K562 (cell line): ENCODE data around the gene ACSF2. TPM values are rescaled to one million over a fixed set of nuclear protein-coding genes. Genes with fewer than 3 reads are reported as not detected.

Source experiments
- ATAC-seq: fragments of 200-7000 bp; cut with Tn5 transposase; 3 replicates; pipeline ENCODE4 v1.9.1; 2020; ENCODE audit warnings: moderate library complexity
- BruUV-seq: library from RNA; stranded (reverse); fragments of 400-500 nt; replicated peaks from 2 replicates; lab custom pipeline; 2021; lab: Mats Ljungman, UMichigan
- CTCF ChIA-PET: fragments of 300-600 bp; formaldehyde crosslinking; extraction: SDS; loops from one replicate; lab custom pipeline; 2021; ENCODE audit warnings: low intra/inter-chr PET ratio; lab: Yijun Ruan, JAX
- POLR2A ChIA-PET: fragments of 300-600, 350-650 bp; sonication (Branson Sonifier 250); formaldehyde crosslinking; extraction: SDS; loops from one replicate; lab custom pipeline; 2021; ENCODE audit warnings: antibody characterized with exemption, inconsistent platforms; lab: Yijun Ruan, JAX
- DNase-seq, 4 experiments: peaks; one replicate each; pipeline versions ENCODE4 v3.0.0 to v3.0.0-alpha.2; 2011 to 2018; ENCODE audit warnings: low spot score in 3 of 4, mixed read lengths in 3 of 4; ENCODE audit errors: extremely low read depth in 1 of 4
- FAIRE-seq: peaks from 2 replicates; lab custom pipeline; 2011; peaks lifted over from hg19 to GRCh38; lab: Jason Lieb, UNC
- H2AFZ ChIP-seq: 2 replicates; pipeline ENCODE4 v1.6.0; 2011; ENCODE audit warnings: low read depth, low read length, control low read depth, inconsistent platforms
- H3K27ac ChIP-seq: fragments of 200-600 bp; 3 replicates; pipeline ENCODE4 v1.8.0; 2011; ENCODE audit warnings: low read depth, mild to moderate bottlenecking, control low read depth, inconsistent platforms, low read length, moderate library complexity, mixed read lengths; ENCODE audit errors: extremely low read depth
- H3K27me3 ChIP-seq, 2 experiments: fragments of 300-600 bp in 1 of 2; 2 replicates in 1 of 2; 3 replicates in 1 of 2; pipeline versions ENCODE4 v1.6.0 to v1.8.0; 2011; ENCODE audit warnings: inconsistent platforms in 2 of 2, low read length in 2 of 2, mild to moderate bottlenecking in 1 of 2, mixed read lengths in 1 of 2, moderate library complexity in 1 of 2; ENCODE audit not compliant: control insufficient read depth in 2 of 2, insufficient read depth in 2 of 2
- H3K36me3 ChIP-seq: fragments of 300-600 bp; 3 replicates; pipeline ENCODE4 v1.8.0; 2011; ENCODE audit warnings: mild to moderate bottlenecking, low read length, inconsistent platforms; ENCODE audit not compliant: control insufficient read depth, insufficient read depth
- H3K4me1 ChIP-seq, 2 experiments: fragments of 200-600 bp in 1 of 2; replicated peaks in 1 of 2; 2 replicates in 1 of 2; 3 replicates in 1 of 2; pipeline versions ENCODE4 v1.5.1 to v1.8.0; 2011; ENCODE audit warnings: inconsistent platforms in 2 of 2, low read length in 2 of 2, mild to moderate bottlenecking in 1 of 2, mixed read lengths in 1 of 2, moderate library complexity in 1 of 2; ENCODE audit not compliant: control insufficient read depth in 2 of 2, insufficient read depth in 2 of 2
- H3K4me2 ChIP-seq: 2 replicates; pipeline ENCODE4 v1.6.1; 2011; ENCODE audit warnings: low read length, control low read depth, inconsistent platforms, mixed read lengths; ENCODE audit not compliant: insufficient read depth
- H3K4me3 ChIP-seq: fragments of 200-600 bp; sonication (generic), shearing (Covaris generic); 2 replicates; pipeline ENCODE4 v1.5.1; 2016; ENCODE audit warnings: control low read depth, inconsistent platforms
- H3K79me2 ChIP-seq: fragments of 200-600 bp; 3 replicates; pipeline ENCODE4 v1.8.0; 2011; ENCODE audit warnings: low read length, inconsistent platforms; ENCODE audit not compliant: control insufficient read depth, insufficient read depth
- H3K9ac ChIP-seq, 2 experiments: 2 replicates each; pipeline versions ENCODE4 v1.6.0 to v1.6.1; 2011; ENCODE audit warnings: low read depth in 2 of 2, low read length in 2 of 2, control low read depth in 1 of 2, inconsistent platforms in 1 of 2, mild to moderate bottlenecking in 1 of 2, mixed read lengths in 1 of 2; ENCODE audit not compliant: insufficient read depth in 1 of 2
- H3K9me1 ChIP-seq: one replicate; pipeline ENCODE4 v1.6.0; 2011; ENCODE audit warnings: inconsistent platforms, mild to moderate bottlenecking, low read length, moderate library complexity; ENCODE audit not compliant: control insufficient read depth, insufficient read depth
- H3K9me3 ChIP-seq: replicated peaks from 2 replicates; pipeline ENCODE4 v1.5.1; 2011; ENCODE audit warnings: low read depth, low read length, inconsistent platforms; ENCODE audit not compliant: control insufficient read depth, insufficient read depth
- H4K20me1 ChIP-seq: replicated peaks from 2 replicates; pipeline ENCODE4 v1.6.1; 2011; ENCODE audit warnings: low read length, inconsistent platforms, mixed read lengths; ENCODE audit not compliant: control insufficient read depth, insufficient read depth
- ATF1 ChIP-seq, 2 experiments: fragments of 450-650 bp in 1 of 2; IDR thresholded peaks; 2 replicates each; pipeline ENCODE4 v1.6.1; 2016; ENCODE audit warnings: missing compliant biosample characterization in 1 of 2, missing genetic modification characterization in 1 of 2
- CEBPG ChIP-seq, 3 experiments: fragments of 200-800 bp in 1 of 3; sonication (Bioruptor generic) in 1 of 3; sonication (generic) in 1 of 3; formaldehyde crosslinking in 1 of 3; IDR thresholded peaks in 2 of 3; conservative IDR thresholded peaks in 1 of 3; 2 replicates each; pipeline versions ENCODE4 v1.6.1 to v1.8.0; 2016 to 2022; ENCODE audit warnings: missing compliant biosample characterization in 2 of 3, missing genetic modification characterization in 2 of 3, mild to moderate bottlenecking in 1 of 3, missing genetic modification reagents in 1 of 3
- E2F1 ChIP-seq: sonication (generic); formaldehyde crosslinking; IDR thresholded peaks from 2 replicates; pipeline ENCODE4 v1.8.1; 2023; ENCODE audit warnings: mild to moderate bottlenecking, missing genetic modification reagents, moderate library complexity
- ETV1 ChIP-seq: fragments of 450-650 bp; conservative IDR thresholded peaks from 2 replicates; pipeline ENCODE4 v1.6.1; 2016; ENCODE audit warnings: missing genetic modification characterization, control low read depth, low read depth, missing compliant biosample characterization
- GTF2F1 ChIP-seq: IDR thresholded peaks from 2 replicates; pipeline ENCODE4 v1.6.1; 2011; ENCODE audit warnings: low read depth, low read length, improper control_type of control experiment
- NRF1 ChIP-seq, 2 experiments: fragments of 450-650 bp; IDR thresholded peaks in 1 of 2; conservative IDR thresholded peaks in 1 of 2; 2 replicates each; pipeline ENCODE4 v1.6.1; 2014; ENCODE audit warnings: mild to moderate bottlenecking in 2 of 2
- PPARD ChIP-seq: fragments of 250-450 bp; sonication (Bioruptor Pico); IDR thresholded peaks from 2 replicates; pipeline ENCODE4 v1.8.0; 2022; ENCODE audit warnings: inconsistent platforms, mild to moderate bottlenecking, moderate library complexity
- RFX7 ChIP-seq: fragments of 250-450 bp; sonication (Bioruptor Pico); IDR thresholded peaks from 2 replicates; pipeline ENCODE4 v1.5.1; 2021; ENCODE audit warnings: mild to moderate bottlenecking
- TAL1 ChIP-seq: fragments of 450-650 bp; IDR thresholded peaks from 2 replicates; pipeline ENCODE4 v1.6.1; 2016; ENCODE audit warnings: mild to moderate bottlenecking
- ZBTB34 ChIP-seq: fragments of 250-450 bp; sonication (Bioruptor Pico); IDR thresholded peaks from 2 replicates; pipeline ENCODE4 v1.8.0; 2021; ENCODE audit warnings: mild to moderate bottlenecking, moderate library complexity
- ZC3H11A ChIP-seq: IDR thresholded peaks from 2 replicates; pipeline ENCODE4 v1.6.1; 2012; ENCODE audit warnings: low read depth, low read length, improper control_type of control experiment
- ZNF511 ChIP-seq: sonication (generic); formaldehyde crosslinking; IDR thresholded peaks from 2 replicates; pipeline ENCODE4 v1.8.0; 2022; ENCODE audit warnings: mild to moderate bottlenecking, missing genetic modification reagents
- ZNF639 ChIP-seq, 2 experiments: fragments of 200-800 bp in 1 of 2; sonication (Bioruptor generic) in 1 of 2; sonication (generic) in 1 of 2; formaldehyde crosslinking in 1 of 2; IDR thresholded peaks in 1 of 2; conservative IDR thresholded peaks in 1 of 2; 2 replicates each; pipeline versions ENCODE4 v1.5.0 to v1.6.1; 2016 to 2020; ENCODE audit warnings: missing compliant biosample characterization in 1 of 2, missing genetic modification characterization in 1 of 2, missing genetic modification reagents in 1 of 2
- WGBS: fragments of 100-300 bp; shearing (Covaris generic); methylation state at CpG from one replicate; pipeline ENCODE4 v1.1.6; 2016; ENCODE audit warnings: low coverage, mixed read lengths; ENCODE audit not compliant: insufficient coverage; ENCODE audit errors: missing lambda C conversion rate; 5-methylcytosine and 5-hydroxymethylcytosine counted together
- in situ Hi-C: fragments of 300-500 bp; cut with MboI; formaldehyde crosslinking; loops from 4 replicates; pipeline ENCODE4 v1.15.0; 2018; ENCODE audit warnings: inconsistent platforms, mixed read lengths
- intact Hi-C: fragments of 100-400 bp; cut with micrococcal nuclease; formaldehyde crosslinking; loops from 2 replicates; pipeline ENCODE4 v1.14.2; 2022
- polyA plus RNA-seq, 8 experiments: library from polyadenylated mRNA; depleted of rRNA in 4 of 8; stranded (reverse) in 5 of 8; unstranded in 3 of 8; fragments of >200 nt; fragmentation: Nextera tagmentation in 2 of 8; fragmentation: Illumina TruSeq in 1 of 8; extraction: Ambion mirVana in 2 of 8; extraction: Trizol in 1 of 8; gene quantifications; 2 replicates each; pipeline versions ENCODE4 v1.2.1 to v1.2.3, GENCODE V29; 2011 to 2014; ENCODE audit warnings: inconsistent platforms in 1 of 8, missing spikeins in 1 of 8
- total RNA-seq, 7 experiments: library from RNA; depleted of rRNA in 6 of 7; stranded (reverse); fragments of >200 nt in 6 of 7; fragmentation: Illumina TruSeq in 2 of 7; extraction: Trizol in 2 of 7; gene quantifications; 2 replicates each; pipeline versions ENCODE4 v1.2.1 to v1.2.3, GENCODE V29; 2011 to 2021; ENCODE audit warnings: low replicate concordance in 1 of 7

ACSF2 gene
- total and polyA plus RNA-seq, 9 of the 15 experiments (the other 6 are each of a cell fraction or from before 2014, with no cell fraction given): 0.89 to 6.1 (median 3.5) TPM

GRCh38 chr17:50445730-50446325, 19.8 kb downstream of the ACSF2 start (continued):
- no peak for TF ChIP-seq ZBTB34 (CRISPR knock-in tag)
- TF ChIP-seq NRF1 (conservative IDR thresholded peaks at IDR 0.05 in 1 of 2, IDR thresholded peaks at IDR 0.05 in 1 of 2): no peak
- no peak for TF ChIP-seq ZNF511
- TF ChIP-seq ETV1: no peak
- TF ChIP-seq GTF2F1: no peak
- no peak for TF ChIP-seq RFX7
- no peak for TF ChIP-seq TAL1

- FAIRE-seq (no peak), DNase-seq (peak in 2 of 4 experiments; percentile 10 to 26), ATAC-seq (peak; percentile 73)
- H3K4me2 ChIP-seq: no peak overlapping the region
- no peaks in the 10 kb centered on the region for H3K36me3 ChIP-seq
- H3K27ac ChIP-seq: no peak overlapping the region
- no TSS peak for BruUV-seq
- H3K9me3 ChIP-seq: no peaks in the 10 kb centered on the region
- intact Hi-C loops (no loop called here), in situ Hi-C loops (no loop called here)
- CTCF ChIA-PET: no interaction called here
- H4K20me1 ChIP-seq: peaks cover 5% of the 10 kb centered on the region; the same call in 1 of the 2 replicates
- H3K9ac ChIP-seq: no peak overlapping the region
- 0 out of 5 replicates have a peak, but pooled peaks cover 0 to 3% of the 10 kb centered on the region in 2 experiments for H3K27me3 ChIP-seq
- peaks cover 16 to 18% of the 10 kb centered on the region in 2 experiments for H3K4me1 ChIP-seq
- no peaks in the 10 kb centered on the region for H3K79me2 ChIP-seq
- WGBS: 17% methylated on average over 7 of the region's 7 CpGs
- H3K4me3 ChIP-seq: no peak overlapping the region
- no peak overlapping the region for H2AFZ ChIP-seq
- POLR2A ChIA-PET: interaction anchor here (0.5 kb wide), 1 partner anchor 95 kb away, joined by 4 read pairs; no protein-coding TSS in a partner anchor
- H3K9me1 ChIP-seq: no peaks in the 10 kb centered on the region
- TF ChIP-seq PPARD (no peak), CEBPG (CRISPR knock-in tag; IDR thresholded peaks at IDR 0.05) (no peak), CEBPG (tag; conservative IDR thresholded peaks at IDR 0.05 in 1 of 2, IDR thresholded peaks at IDR 0.05 in 1 of 2) (peak in 1 of 2 experiments; percentile 42; a peak in 1 of 4 replicates), ATF1 (CRISPR knock-in tag; IDR thresholded peaks at IDR 0.05) (no peak), ATF1 (tag; IDR thresholded peaks at IDR 0.05) (peak; percentile 22; the same call in 1 of the 2 replicates), E2F1 (CRISPR knock-in tag) (no peak), ZNF639 (CRISPR knock-in tag; conservative IDR thresholded peaks at IDR 0.05 in 1 of 2, IDR thresholded peaks at IDR 0.05 in 1 of 2) (no peak), ZC3H11A (no peak)
Measured at GRCh38 chr17:50447870-50448595, 22.0 kb downstream of the ACSF2 start.
